ENCODE data around the gene INVS.

DNA sequence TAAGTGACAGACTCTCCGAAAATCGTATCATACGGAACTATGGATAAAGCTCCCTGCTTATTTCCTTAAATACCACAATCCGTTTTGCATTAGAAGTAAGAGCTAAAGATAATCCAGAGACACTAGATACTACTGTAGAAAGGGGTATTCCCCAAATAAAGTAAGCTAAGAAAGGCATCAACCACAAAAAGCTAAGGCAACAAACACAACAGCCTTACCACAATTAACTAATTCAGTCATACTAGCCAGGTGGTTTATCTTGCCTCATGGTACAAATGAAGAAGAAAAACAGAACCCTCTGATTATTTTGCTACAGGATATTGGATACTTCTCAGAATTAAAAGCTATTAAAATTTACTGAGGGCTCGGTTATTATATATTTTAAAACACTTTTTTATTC lies 14.3 kb upstream of the INVS start:
- TF ChIP-seq, protein P1, sequence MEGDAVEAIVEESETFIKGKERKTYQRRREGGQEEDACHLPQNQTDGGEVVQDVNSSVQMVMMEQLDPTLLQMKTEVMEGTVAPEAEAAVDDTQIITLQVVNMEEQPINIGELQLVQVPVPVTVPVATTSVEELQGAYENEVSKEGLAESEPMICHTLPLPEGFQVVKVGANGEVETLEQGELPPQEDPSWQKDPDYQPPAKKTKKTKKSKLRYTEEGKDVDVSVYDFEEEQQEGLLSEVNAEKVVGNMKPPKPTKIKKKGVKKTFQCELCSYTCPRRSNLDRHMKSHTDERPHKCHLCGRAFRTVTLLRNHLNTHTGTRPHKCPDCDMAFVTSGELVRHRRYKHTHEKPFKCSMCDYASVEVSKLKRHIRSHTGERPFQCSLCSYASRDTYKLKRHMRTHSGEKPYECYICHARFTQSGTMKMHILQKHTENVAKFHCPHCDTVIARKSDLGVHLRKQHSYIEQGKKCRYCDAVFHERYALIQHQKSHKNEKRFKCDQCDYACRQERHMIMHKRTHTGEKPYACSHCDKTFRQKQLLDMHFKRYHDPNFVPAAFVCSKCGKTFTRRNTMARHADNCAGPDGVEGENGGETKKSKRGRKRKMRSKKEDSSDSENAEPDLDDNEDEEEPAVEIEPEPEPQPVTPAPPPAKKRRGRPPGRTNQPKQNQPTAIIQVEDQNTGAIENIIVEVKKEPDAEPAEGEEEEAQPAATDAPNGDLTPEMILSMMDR (IDR thresholded peaks at IDR 0.05; ENCODE audit: borderline replicate concordance, extremely low read depth, low read length, poor library complexity, severe bottlenecking), result no peak
- TF ChIP-seq EZH2 (IDR thresholded peaks at IDR 0.05; ENCODE audit: borderline replicate concordance, low read depth, low read length, severe bottlenecking), result no peak
